GM18951 (cell line): Measurements from ENCODE around the gene GRIN2B.

Source experiments
- POLR2A ChIP-seq: IDR thresholded peaks from 4 replicates; pipeline ENCODE4 v1.6.1; 2011; ENCODE audit warnings: mild to moderate bottlenecking; ENCODE audit not compliant: insufficient read length, insufficient read depth; ENCODE audit errors: extremely low read depth
- in situ Hi-C: fragments of 300-500 bp; cut with MboI; formaldehyde crosslinking; loops from one replicate; pipeline ENCODE4 v1.12.0; 2022; ENCODE audit warnings: low sequenced_read_pairs, mixed read lengths, inconsistent platforms; ENCODE audit not compliant: unreplicated experiment

GRIN2B gene

GRCh38 chr12:13981296-13981962 is at the start of gene GRIN2B:
TSS of gene GRIN2B (minus strand) at chr12:13981602. CDS start at chr12:13866208, 115,394 bp downstream.
- no peak for TF ChIP-seq POLR2A
- in situ Hi-C loops, result no loop called here

- in situ Hi-C loops, result no loop called here
- no peak for TF ChIP-seq POLR2A
Observed at GRCh38 chr12:14026537-14026936, 45.1 kb upstream of the GRIN2B start.

- no peak for TF ChIP-seq POLR2A
- in situ Hi-C loops, result no loop called here
Observed at GRCh38 chr12:14024591-14024990, 43.2 kb upstream of the GRIN2B start.

- in situ Hi-C loops, result no loop called here
- no peak for TF ChIP-seq POLR2A
Observed at GRCh38 chr12:14018080-14018479, 36.7 kb upstream of the GRIN2B start.

GRCh38 chr12:14010989-14011388 is 29.6 kb upstream of the GRIN2B start:
- no peak for TF ChIP-seq POLR2A
- in situ Hi-C loops, result no loop called here

GRCh38 chr12:14007639-14008038 is 26.2 kb upstream of the GRIN2B start:
- in situ Hi-C loops, result no loop called here
- no peak for TF ChIP-seq POLR2A

GRCh38 chr12:13992585-13992984 is 11.2 kb upstream of the GRIN2B start:
- in situ Hi-C loops, result no loop called here
- no peak for TF ChIP-seq POLR2A

- in situ Hi-C loops, result no loop called here
- no peak for TF ChIP-seq POLR2A
Observed at GRCh38 chr12:13992106-13992505, 10.7 kb upstream of the GRIN2B start.

- in situ Hi-C loops, result no loop called here
- no peak for TF ChIP-seq POLR2A
Observed at GRCh38 chr12:13986031-13986430, 4.6 kb upstream of the GRIN2B start.

- in situ Hi-C loops, result no loop called here
- no peak for TF ChIP-seq POLR2A
Observed at GRCh38 chr12:13981990-13982389, 588 bp upstream of the GRIN2B start.

GRCh38 chr12:13980538-13981295 is 685 bp downstream of the GRIN2B start:
- in situ Hi-C loops, result no loop called here
- TF ChIP-seq POLR2A, result no peak

GRCh38 chr12:13979772-13980378 is 1.5 kb downstream of the GRIN2B start:
- TF ChIP-seq POLR2A, result no peak
- in situ Hi-C loops, result no loop called here

- no peak for TF ChIP-seq POLR2A
- in situ Hi-C loops, result no loop called here
Observed at GRCh38 chr12:13978876-13979275, 2.5 kb downstream of the GRIN2B start.

- no peak for TF ChIP-seq POLR2A
- in situ Hi-C loops, result no loop called here
Observed at GRCh38 chr12:13976880-13977279, 4.5 kb downstream of the GRIN2B start.
